Mesodermal cell (in vitro differentiated cells): ENCODE results near the gene PTGER2.

Experiments used
- H3K27ac ChIP-seq: 2 replicates; pipeline ENCODE4 v1.7.0; 2013; ENCODE audit warnings: mild to moderate bottlenecking, low read depth, low read length, moderate library complexity; ENCODE audit not compliant: severe bottlenecking
- H3K36me3 ChIP-seq: 2 replicates; pipeline ENCODE4 v1.7.1; 2013; ENCODE audit warnings: mild to moderate bottlenecking, low read length, moderate library complexity; ENCODE audit not compliant: control insufficient read depth, insufficient read depth
- H3K4me1 ChIP-seq: one replicate; pipeline ENCODE4 v1.7.1; 2013; ENCODE audit warnings: mild to moderate bottlenecking, low read length; ENCODE audit not compliant: insufficient read depth, control insufficient read depth, poor library complexity, severe bottlenecking
- H3K4me3 ChIP-seq: 2 replicates; pipeline ENCODE4 v1.7.0; 2013; ENCODE audit warnings: low read length, control low read depth, mild to moderate bottlenecking; ENCODE audit not compliant: insufficient read depth, poor library complexity, severe bottlenecking; ENCODE audit errors: extremely low read depth
- H3K9me3 ChIP-seq: 2 replicates; pipeline ENCODE4 v1.7.1; 2013; ENCODE audit warnings: mild to moderate bottlenecking, low read length, moderate library complexity; ENCODE audit not compliant: control insufficient read depth
- WGBS, 2 experiments: methylation state at CpG; one replicate each; pipeline ENCODE4 v1.1.5; 2013; ENCODE audit warnings: missing lambda C conversion rate in 2 of 2; ENCODE audit not compliant: insufficient coverage in 2 of 2; 5-methylcytosine and 5-hydroxymethylcytosine counted together

The PTGER2 gene

GRCh38 chr14:52377940-52378339, 63.8 kb downstream of the PTGER2 start:
- Histone ChIP-seq H3K9me3 (no peaks in the 10 kb centered on the region), H3K4me1 (no peaks in the 10 kb centered on the region), H3K4me3 (no peak overlapping the region), H3K36me3 (no peaks in the 10 kb centered on the region), H3K27ac (no peak overlapping the region)
- WGBS, 2 experiments: 83 to 94% methylated on average over 2 to 3 of the region's 3 CpGs
